Stimulated activated CD4-positive, alpha-beta T cell treated with anti-CD3 and anti-CD28 coated beads, Interleukin-4, amount 100 ng/mL, for 24 hours (primary cell): Measurements from ENCODE around the gene ALS2.

Experiments
- DNase-seq: peaks from one replicate; pipeline ENCODE4 v3.0.0-alpha.2; 2020

ALS2 gene

GRCh38 chr2:201669865-201670264 is 110.9 kb downstream of the ALS2 start:
- no peak for DNase-seq

GRCh38 chr2:201668402-201668910 is 112.3 kb downstream of the ALS2 start:
- no peak for DNase-seq

DNA sequence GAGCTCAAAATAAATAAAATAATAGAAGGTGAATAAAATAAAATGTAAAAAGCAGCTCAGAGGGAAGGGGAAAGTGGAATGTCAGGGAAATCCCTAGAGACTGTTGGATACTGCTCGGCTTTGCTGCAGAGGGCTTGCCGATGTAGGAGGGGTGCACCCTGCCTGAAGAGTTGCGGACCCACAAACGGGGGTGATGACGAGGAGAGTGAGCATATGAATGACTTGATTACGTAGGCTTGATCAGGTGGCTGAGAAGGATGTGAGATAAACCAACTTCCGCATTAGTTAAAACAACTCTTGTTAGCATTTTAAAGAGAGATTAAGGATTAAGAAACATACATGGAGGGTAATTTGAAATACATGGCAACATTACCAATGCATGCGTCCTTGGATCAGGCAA is 116.4 kb downstream of the ALS2 start:
- DNase-seq, result no peak

GRCh38 chr2:201661366-201661765 is 119.4 kb downstream of the ALS2 start:
- DNase-seq, result no peak

GRCh38 chr2:201660293-201660895 is 120.3 kb downstream of the ALS2 start:
- DNase-seq, result no peak

DNA sequence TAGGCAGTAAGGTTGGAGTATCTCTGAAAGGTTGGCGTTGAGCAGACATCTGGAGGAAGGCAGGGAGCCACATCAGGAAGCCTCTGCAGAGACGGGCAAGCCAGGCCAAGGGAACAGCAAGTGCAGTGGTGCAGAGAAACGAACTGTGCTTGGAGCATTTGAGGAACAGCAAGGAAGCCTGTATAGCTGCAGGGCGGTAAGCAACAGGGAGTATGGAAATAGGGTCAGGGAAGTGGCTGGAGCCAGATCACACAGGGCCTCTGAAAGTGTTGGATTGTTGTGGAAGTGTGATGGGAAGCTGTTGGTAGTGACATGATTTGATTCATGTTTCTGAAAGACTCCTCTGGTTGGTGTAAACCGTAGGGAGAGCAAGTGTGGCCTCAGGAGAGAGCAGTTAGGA is 124.0 kb downstream of the ALS2 start:
- DNase-seq, result no peak

DNA sequence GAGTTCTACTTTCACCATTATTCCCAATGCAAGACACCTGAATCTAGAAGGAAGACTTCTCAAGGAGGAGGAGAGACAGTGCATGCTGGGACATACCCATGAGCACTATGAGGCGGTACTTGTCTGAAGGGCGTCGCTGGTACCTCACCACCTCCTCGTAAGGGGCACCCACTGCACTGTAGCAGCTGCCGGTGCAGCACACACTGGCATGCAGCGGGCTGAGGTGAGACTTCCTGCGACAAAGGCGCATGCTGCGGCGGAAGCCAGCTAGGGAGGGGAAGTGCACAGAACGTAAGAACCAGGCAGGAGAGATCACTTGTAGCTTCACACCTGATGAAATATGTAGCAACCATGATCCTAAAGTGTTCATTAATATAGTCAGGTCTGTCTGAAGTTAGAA is 124.6 kb downstream of the ALS2 start:
- no peak for DNase-seq

- no peak for DNase-seq
Measured at GRCh38 chr2:201654616-201655384, 125.9 kb downstream of the ALS2 start.

DNA sequence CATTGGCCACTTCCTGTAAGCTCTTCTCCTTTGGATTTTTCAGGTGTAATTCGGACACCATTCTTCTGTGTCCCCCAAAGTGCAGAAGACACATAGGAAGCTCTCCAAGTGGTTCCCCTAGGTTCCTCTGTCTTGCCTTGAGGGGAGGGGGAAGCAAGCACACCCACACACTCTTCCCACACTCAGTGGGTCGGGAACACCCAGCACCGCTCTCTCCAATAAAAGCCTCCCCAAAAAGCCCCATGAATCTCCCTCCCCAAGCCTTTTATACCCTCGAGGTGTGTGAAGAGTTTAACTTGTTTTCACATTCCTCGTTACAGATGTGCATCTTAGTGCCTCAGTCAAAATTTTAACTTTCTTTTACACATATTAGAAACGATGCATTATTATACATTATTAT is 127.5 kb downstream of the ALS2 start:
- DNase-seq, result no peak
